Gastroesophageal sphincter (tissue), 4 donors: Measurements from ENCODE around the gene PIGZ. TPM values are rescaled to one million over a fixed set of nuclear protein-coding genes. Genes with fewer than 3 reads are reported as not detected.

Experiments
- total RNA-seq, 4 donors: library from RNA; depleted of rRNA; stranded (reverse); fragments of >200 nt; gene quantifications; one replicate each; pipeline ENCODE4 v1.1.0, GENCODE V29; 2016

The PIGZ gene
- total RNA-seq, 4 donors from 2014 or later: 5.0 to 15.3 (median 10.5) TPM

Other genes with a start within 250 kb of the PIGZ start
- 10 to 100 TPM; 46.5 to 69.5 (median 61.8) TPM for gene PAK2, start 229.0 kb downstream of the PIGZ start, total RNA-seq
- 10 to 100 TPM; 47.0 to 79.5 (median 52.0) TPM for gene SENP5, start 100.9 kb downstream of the PIGZ start, total RNA-seq
- gene NCBP2, start 26.3 kb downstream of the PIGZ start, total RNA-seq: 10 to 100 TPM; 46.8 to 53.2 (median 49.7) TPM
- 10 to 100 TPM in 2 of 4 donors, 1 to 10 TPM in 2; 5.0 to 11.5 (median 9.0) TPM for gene MELTF, start 61.0 kb upstream of the PIGZ start, total RNA-seq